ENCODE measurements around the gene URB1. TPM values are rescaled to one million over a fixed set of nuclear protein-coding genes. Genes with fewer than 3 reads are reported as not detected.

Gene URB1
- total and polyA plus RNA-seq, 2 donors (not counting 3 experiments of a cell fraction or from before 2014, with no cell fraction given): 8.0 to 27.3 TPM

- dilution Hi-C loops (cut with MboI; ENCODE audit: extremely low pct_ligation_motif_present, low sequenced_read_pairs): no loop called here
- H3K27me3 ChIP-seq (ENCODE audit: control insufficient read depth in 2 of 2, insufficient read depth in 2 of 2, low read length in 2 of 2): no peaks in the 10 kb centered on the region
- H3K9me1 ChIP-seq (replicated peaks; ENCODE audit: control insufficient read depth, extremely low read depth, insufficient read depth, low read length): no peaks in the 10 kb centered on the region
- ChIA-PET POLR2A (interaction anchor here (0.5 to 0.6 kb wide), 2 partner anchors 13 to 22 kb away, joined by 3 to 6 read pairs; no protein-coding TSS in a partner anchor), CTCF (interaction anchor here (1.2 kb wide), 1 partner anchor 24 kb away, joined by 4 read pairs; no protein-coding TSS in a partner anchor)
- H3K4me1 ChIP-seq (ENCODE audit: control insufficient read depth, extremely low read depth, insufficient read depth, low read length): no peaks in the 10 kb centered on the region
- H3K4me2 ChIP-seq (ENCODE audit: insufficient read depth, low read length): no peak overlapping the region
- no peak overlapping the region for H2AFZ ChIP-seq (ENCODE audit: low read depth, low read length)
- intact Hi-C loops (cut with micrococcal nuclease): no loop called here
- no peak overlapping the region for H3K27ac ChIP-seq (ENCODE audit: insufficient read depth, low read depth, low read length)
- DNase-seq (ENCODE audit: low read depth, low spot score) (no peak), FAIRE-seq (no peak)
- H3K9ac ChIP-seq (replicated peaks; ENCODE audit: extremely low read depth, insufficient read depth, low read length): no peak overlapping the region
- H3K9me3 ChIP-seq (replicated peaks; ENCODE audit: control insufficient read depth, insufficient read depth, low read length): no peaks in the 10 kb centered on the region
- BruUV-seq (replicated peaks): no TSS peak
- no peaks in the 10 kb centered on the region for H4K20me1 ChIP-seq (replicated peaks; ENCODE audit: control insufficient read depth, extremely low read depth, insufficient read depth, low read length)
- TF ChIP-seq GATA2 (IDR thresholded peaks at IDR 0.05; ENCODE audit: insufficient read depth, insufficient read length, low read depth, low read length) (no peak), MYC (IDR thresholded peaks at IDR 0.05; ENCODE audit: low read depth, low read length) (no peak), CTCF (IDR thresholded peaks at IDR 0.05; ENCODE audit: extremely low read depth in 1 of 2, insufficient read depth in 1 of 2, low read depth in 1 of 2, low read length in 2 of 2) (no peak), MAX (IDR thresholded peaks at IDR 0.05; ENCODE audit: insufficient read depth, insufficient read length) (no peak), EZH2 (IDR thresholded peaks at IDR 0.05; ENCODE audit: borderline replicate concordance, low read depth, low read length, severe bottlenecking) (no peak), FOS (IDR thresholded peaks at IDR 0.05; ENCODE audit: borderline replicate concordance, insufficient read depth, low read length) (no peak), JUN (IDR thresholded peaks at IDR 0.05; ENCODE audit: borderline replicate concordance, insufficient read depth, insufficient read length, low read depth) (no peak)
- H3K36me3 ChIP-seq (ENCODE audit: control insufficient read depth in 2 of 2, extremely low read depth in 1 of 2, insufficient read depth in 2 of 2, low read length in 2 of 2): peaks cover 12 to 20% of the 10 kb centered on the region in 2 experiments
- no peak overlapping the region for H3K4me3 ChIP-seq (replicated peaks in 1 of 3; ENCODE audit: insufficient read depth in 1 of 3, low read depth in 1 of 3, low read length in 3 of 3)
- H3K79me2 ChIP-seq (ENCODE audit: control insufficient read depth, insufficient read depth, low read length): peaks cover 2% of the 10 kb centered on the region
Measured at GRCh38 chr21:32378956-32379355, 13.9 kb downstream of the URB1 start.

Data from endothelial cell of umbilical vein (primary cell).